Testis (tissue), 3 donors: Measurements from ENCODE around the gene SLC4A5. TPM values are rescaled to one million over a fixed set of nuclear protein-coding genes. Genes with fewer than 3 reads are reported as not detected.

ENCODE experiments used
- DNase-seq: peaks from one replicate; pipeline ENCODE4 v3.0.0-alpha.2; 2019
- H3K27ac ChIP-seq, 2 donors: fragments of 200-600 bp; sonication (generic); one replicate each; pipeline ENCODE4 v1.5.1; 2019
- H3K27me3 ChIP-seq: fragments of 200-600 bp; sonication (generic); one replicate; pipeline ENCODE4 v1.5.1; 2019
- H3K36me3 ChIP-seq: fragments of 200-600 bp; sonication (generic); one replicate; pipeline ENCODE4 v1.5.1; 2017; ENCODE audit warnings: low read depth; ENCODE audit errors: missing control alignments
- H3K4me1 ChIP-seq: fragments of 200-600 bp; sonication (generic); one replicate; pipeline ENCODE4 v1.5.1; 2019
- H3K4me3 ChIP-seq, 2 donors: fragments of 200-600 bp; sonication (generic); one replicate each; pipeline ENCODE4 v1.5.1; 2017 to 2019
- H3K9me3 ChIP-seq: fragments of 200-600 bp; sonication (generic); one replicate; pipeline ENCODE4 v1.5.1; 2017
- POLR2A ChIP-seq: fragments of 450-650 bp; IDR thresholded peaks from one replicate; pipeline ENCODE4 v1.6.1; 2017; ENCODE audit warnings: antibody characterized with exemption, mild to moderate bottlenecking, moderate library complexity
- WGBS, 2 donors: methylation state at CpG; one replicate each; pipeline ENCODE4 v1.1.5; 2018; 5-methylcytosine and 5-hydroxymethylcytosine counted together
- intact Hi-C: fragments of 100-400 bp; cut with DNase I; formaldehyde crosslinking; loops from one replicate; pipeline ENCODE4 v1.15.1; 2023; ENCODE audit warnings: low total_unique reads
- polyA plus RNA-seq: library from polyadenylated mRNA; stranded (reverse); fragments of 350-450 nt; fragmentation: Illumina TruSeq; extraction: RNeasy Lipid Tissue Mini Kit (QIAGEN cat#74804); gene quantifications from one replicate; pipeline ENCODE4 v1.2.3, GENCODE V29; 2014; ENCODE audit warnings: low read depth, low replicate concordance; ENCODE audit not compliant: insufficient read depth
- total RNA-seq, 2 donors: library from RNA; depleted of rRNA; stranded (reverse); fragments of >200 nt; gene quantifications; one replicate each; pipeline ENCODE4 v1.2.3, GENCODE V29; 2016
- TF ChIP-seq, protein P1 (sequence below), 3 experiments: fragments of 450-650 bp in 2 of 3; fragments of 200-600 bp in 1 of 3; sonication (generic) in 1 of 3; IDR thresholded peaks; one replicate each; pipeline ENCODE4 v1.5.1; 2016 to 2019; ENCODE audit warnings: antibody characterized with exemption in 3 of 3, mild to moderate bottlenecking in 2 of 3, moderate library complexity in 1 of 3

SLC4A5 gene
- total and polyA plus RNA-seq, 3 donors from 2014 or later = 40.3 to 188 (median 113) TPM

DNA sequence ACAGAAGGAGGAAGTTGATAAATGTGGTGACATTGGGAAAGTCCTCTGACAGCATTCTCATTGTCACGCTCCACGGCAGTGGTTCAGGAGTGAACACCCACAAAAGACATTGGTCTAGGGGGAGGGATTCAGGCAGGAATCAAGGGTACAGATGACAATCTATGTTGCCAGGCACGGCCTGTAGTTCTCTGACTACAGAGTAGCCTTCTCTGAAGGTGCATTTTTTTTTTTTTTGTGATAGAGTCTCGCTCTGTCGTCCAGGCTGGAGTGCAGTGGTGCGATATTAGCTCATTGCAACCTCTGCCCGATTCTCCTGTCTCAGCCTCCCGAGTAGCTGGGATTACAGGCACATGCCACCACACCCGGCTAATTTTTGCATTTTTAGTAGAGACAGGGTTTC is 157.2 kb downstream of the SLC4A5 start:
- Histone ChIP-seq H3K4me1 (no peaks in the 10 kb centered on the region), H3K27me3 (no peaks in the 10 kb centered on the region), H3K9me3 (no peaks in the 10 kb centered on the region), H3K36me3 (no peaks in the 10 kb centered on the region), H3K27ac (no peak overlapping the region), H3K4me3 (no peak overlapping the region)
- intact Hi-C loops = no loop called here
- no peak for DNase-seq
- TF ChIP-seq, protein P1, sequence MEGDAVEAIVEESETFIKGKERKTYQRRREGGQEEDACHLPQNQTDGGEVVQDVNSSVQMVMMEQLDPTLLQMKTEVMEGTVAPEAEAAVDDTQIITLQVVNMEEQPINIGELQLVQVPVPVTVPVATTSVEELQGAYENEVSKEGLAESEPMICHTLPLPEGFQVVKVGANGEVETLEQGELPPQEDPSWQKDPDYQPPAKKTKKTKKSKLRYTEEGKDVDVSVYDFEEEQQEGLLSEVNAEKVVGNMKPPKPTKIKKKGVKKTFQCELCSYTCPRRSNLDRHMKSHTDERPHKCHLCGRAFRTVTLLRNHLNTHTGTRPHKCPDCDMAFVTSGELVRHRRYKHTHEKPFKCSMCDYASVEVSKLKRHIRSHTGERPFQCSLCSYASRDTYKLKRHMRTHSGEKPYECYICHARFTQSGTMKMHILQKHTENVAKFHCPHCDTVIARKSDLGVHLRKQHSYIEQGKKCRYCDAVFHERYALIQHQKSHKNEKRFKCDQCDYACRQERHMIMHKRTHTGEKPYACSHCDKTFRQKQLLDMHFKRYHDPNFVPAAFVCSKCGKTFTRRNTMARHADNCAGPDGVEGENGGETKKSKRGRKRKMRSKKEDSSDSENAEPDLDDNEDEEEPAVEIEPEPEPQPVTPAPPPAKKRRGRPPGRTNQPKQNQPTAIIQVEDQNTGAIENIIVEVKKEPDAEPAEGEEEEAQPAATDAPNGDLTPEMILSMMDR (IDR thresholded peaks at IDR 0.05) = no peak
- no peak for TF ChIP-seq POLR2A
- WGBS, 2 donors = 92% methylated on average over 9 of the region's 9 CpGs

DNA sequence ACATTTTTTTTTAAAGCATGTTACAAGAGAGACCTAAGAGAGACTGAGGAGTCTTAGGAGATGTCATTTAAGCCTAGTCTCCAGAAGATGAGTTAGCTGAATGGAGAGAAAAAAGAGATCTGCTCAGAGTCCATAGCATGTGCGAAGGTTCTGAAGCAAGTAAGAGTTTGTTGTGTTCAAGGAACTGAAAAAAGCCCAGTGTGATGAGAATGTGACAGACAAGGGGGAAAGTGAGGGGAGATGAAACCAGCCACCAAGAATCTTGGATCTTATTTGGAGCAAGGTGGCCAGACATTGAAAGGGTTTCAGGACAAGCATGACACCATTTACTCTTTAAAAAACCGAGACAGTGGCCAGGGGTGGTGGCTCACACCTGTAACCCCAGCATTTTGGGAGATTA is 159.3 kb downstream of the SLC4A5 start:
- H3K36me3 ChIP-seq = no peaks in the 10 kb centered on the region
- no peak overlapping the region for H3K4me3 ChIP-seq
- no peak for DNase-seq
- WGBS, 2 donors = 91 to 94% methylated on average over 2 of the region's 2 CpGs
- intact Hi-C loops = no loop called here
- no peaks in the 10 kb centered on the region for H3K4me1 ChIP-seq
- no peaks in the 10 kb centered on the region for H3K9me3 ChIP-seq
- TF ChIP-seq, protein P1 (IDR thresholded peaks at IDR 0.05) = no peak
- TF ChIP-seq POLR2A = no peak
- H3K27ac ChIP-seq = no peak overlapping the region
- no peaks in the 10 kb centered on the region for H3K27me3 ChIP-seq

DNA sequence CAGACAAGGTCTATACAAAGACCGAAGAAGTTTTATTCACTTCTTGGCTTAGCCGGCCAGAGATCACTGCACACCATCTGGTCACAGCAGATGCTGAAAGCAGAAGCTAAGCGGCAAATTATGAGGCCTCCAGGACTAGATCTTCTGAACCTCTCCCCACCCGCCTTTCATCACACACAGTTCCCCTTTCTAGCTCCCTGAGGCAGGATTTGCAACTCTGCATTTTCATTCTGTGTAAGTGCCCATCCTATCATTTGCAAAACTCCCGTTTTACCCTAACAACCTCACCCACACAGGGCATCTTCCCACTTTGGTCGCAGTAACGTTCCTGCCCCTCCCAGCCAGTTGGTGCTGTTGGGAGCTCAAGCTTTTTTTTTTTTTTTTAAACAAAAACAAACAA is 161.5 kb downstream of the SLC4A5 start:
- WGBS, 2 donors = 30 to 45% methylated on average over 7 of the region's 7 CpGs
- no peaks in the 10 kb centered on the region for H3K27me3 ChIP-seq
- H3K27ac ChIP-seq = peak overlapping the region in 1 of 2 donors; percentile 65
- peak; percentile 58 for DNase-seq
- no peaks in the 10 kb centered on the region for H3K36me3 ChIP-seq
- peaks cover 11% of the 10 kb centered on the region for H3K4me1 ChIP-seq
- intact Hi-C loops = no loop called here
- no peaks in the 10 kb centered on the region for H3K9me3 ChIP-seq
- no peak for TF ChIP-seq POLR2A
- TF ChIP-seq, protein P1 (IDR thresholded peaks at IDR 0.05) = no peak
- H3K4me3 ChIP-seq = no peak overlapping the region

DNA sequence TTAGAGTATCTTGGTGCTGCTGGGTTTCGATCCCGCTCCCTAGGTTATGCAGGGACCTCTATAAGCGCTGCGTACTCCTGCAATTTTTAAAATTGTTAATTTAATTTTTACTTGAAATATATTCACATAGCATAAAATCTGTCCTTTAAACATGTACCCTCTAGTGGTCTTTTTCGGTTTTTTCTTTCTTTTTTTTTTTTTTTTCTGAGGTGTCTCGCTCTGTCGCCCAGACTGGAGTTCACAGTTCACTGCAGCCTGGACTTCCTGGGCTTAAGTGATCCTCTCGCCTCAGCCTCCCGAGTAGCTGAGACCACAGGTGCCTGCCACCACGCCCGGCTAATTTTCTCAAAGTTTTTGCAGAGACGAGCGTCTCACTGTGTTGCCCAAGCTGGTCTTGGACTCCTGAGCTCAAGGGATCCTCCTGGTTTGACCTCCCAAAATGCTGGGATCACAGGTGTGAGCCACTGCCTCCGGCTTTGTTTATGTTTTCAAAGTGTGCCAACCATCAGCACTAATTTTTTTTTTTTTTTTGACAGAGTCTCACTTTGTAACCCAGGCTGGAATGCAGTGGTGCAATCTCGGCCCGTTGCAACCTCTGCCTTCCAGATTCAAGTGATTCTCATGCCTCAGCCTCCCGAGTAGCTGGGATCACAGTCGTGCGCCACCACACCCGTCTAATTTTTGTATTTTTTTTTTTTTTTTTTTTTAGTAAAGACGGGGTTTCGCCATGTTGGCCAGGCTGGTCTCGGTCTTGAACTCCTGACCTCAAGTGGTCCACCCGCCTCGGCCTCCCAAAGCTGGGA is 164.0 kb downstream of the SLC4A5 start:
- Histone ChIP-seq H3K27me3 (no peaks in the 10 kb centered on the region), H3K36me3 (no peaks in the 10 kb centered on the region), H3K9me3 (no peaks in the 10 kb centered on the region), H3K27ac (peak overlapping the region in 1 of 2 donors; percentile 94), H3K4me3 (peak overlapping the region; percentile 96 to 99), H3K4me1 (peaks cover 19% of the 10 kb centered on the region)
- intact Hi-C loops = no loop called here
- TF ChIP-seq, protein P1 (IDR thresholded peaks at IDR 0.05) = peak in 2 of 3 experiments; percentile 25 to 33
- peak; percentile 1 for TF ChIP-seq POLR2A
- 36 to 44% methylated on average over 25 of the region's 25 CpGs for WGBS, 2 donors
- DNase-seq = no peak
